A549 (cell line): Measurements from ENCODE around the gene FXYD7. TPM values are rescaled to one million over a fixed set of nuclear protein-coding genes. Genes with fewer than 3 reads are reported as not detected.

Experiments used
- ATAC-seq, 2 experiments: fragments of 200-7000 bp in 1 of 2; fragments of >200 bp in 1 of 2; cut with Nextera tagmentation in 1 of 2; cut with Tn5 transposase in 1 of 2; 3 replicates each; pipeline versions ENCODE4 v1.8.0 to v1.9.1; 2018 to 2020; ENCODE audit warnings: mild to moderate bottlenecking in 1 of 2, moderate library complexity in 1 of 2
- CTCF ChIA-PET: fragments of 300-600 bp; sonication (Branson Sonifier 250); formaldehyde crosslinking; extraction: SDS; loops from one replicate; lab custom pipeline; 2021; ENCODE audit warnings: antibody characterized with exemption, inconsistent platforms; lab: Yijun Ruan, JAX
- POLR2A ChIA-PET: fragments of 350-600 bp; formaldehyde crosslinking; extraction: SDS; loops from one replicate; lab custom pipeline; 2021; ENCODE audit warnings: antibody characterized with exemption, inconsistent platforms; lab: Yijun Ruan, JAX
- DNase-seq, 2 experiments: peaks; one replicate each; pipeline versions ENCODE4 v3.0.0 to v3.0.0-alpha.2; 2011 to 2016; ENCODE audit warnings: low read depth in 1 of 2, low spot score in 1 of 2
- FAIRE-seq: peaks from 2 replicates; lab custom pipeline; 2011; peaks lifted over from hg19 to GRCh38; lab: Jason Lieb, UNC
- H3K27ac ChIP-seq, 2 experiments: fragments of >200 bp; sonication (Bioruptor Twin); formaldehyde crosslinking; 3 replicates each; pipeline ENCODE4 v1.5.1; 2016 to 2017
- H3K4me1 ChIP-seq: fragments of >200 bp; sonication (Bioruptor Twin); formaldehyde crosslinking; 3 replicates; pipeline ENCODE4 v1.6.1; 2016
- H3K4me2 ChIP-seq: fragments of >200 bp; sonication (Bioruptor Twin); formaldehyde crosslinking; 3 replicates; pipeline ENCODE4 v1.6.1; 2016
- H3K4me3 ChIP-seq: fragments of >200 bp; sonication (Bioruptor Twin); formaldehyde crosslinking; 3 replicates; pipeline ENCODE4 v1.5.1; 2016
- H3K9me3 ChIP-seq: fragments of >200 bp; sonication (Bioruptor Twin); formaldehyde crosslinking; 3 replicates; pipeline ENCODE4 v1.6.1; 2016
- BHLHE40 ChIP-seq: IDR thresholded peaks from 2 replicates; pipeline ENCODE4 v1.6.1; 2012; ENCODE audit warnings: low read depth, low read length, inconsistent platforms
- CHD2 ChIP-seq: fragments of 150-350 bp; IDR thresholded peaks from 2 replicates; pipeline ENCODE4 v1.6.1; 2014; ENCODE audit warnings: low read length; ENCODE audit not compliant: partially characterized antibody
- EHMT2 ChIP-seq: fragments of 200-600 bp; sonication (generic); IDR thresholded peaks from 2 replicates; pipeline ENCODE4 v1.6.1; 2016; ENCODE audit warnings: antibody characterized with exemption, low read depth, mild to moderate bottlenecking, moderate library complexity
- ESRRA ChIP-seq: fragments of 150-350 bp; IDR thresholded peaks from 2 replicates; pipeline ENCODE4 v1.6.1; 2014; ENCODE audit warnings: mild to moderate bottlenecking, low read length, borderline replicate concordance
- KDM5A ChIP-seq: fragments of 200-600 bp; sonication (generic); IDR thresholded peaks from 2 replicates; pipeline ENCODE4 v1.6.1; 2016; ENCODE audit warnings: antibody characterized with exemption, mild to moderate bottlenecking
- MAZ ChIP-seq: fragments of 150-350 bp; IDR thresholded peaks from 2 replicates; pipeline ENCODE4 v1.6.1; 2014; ENCODE audit warnings: antibody characterized with exemption, low read depth, low read length, borderline replicate concordance
- NFE2L2 ChIP-seq: fragments of 150-350 bp; conservative IDR thresholded peaks from 2 replicates; pipeline ENCODE4 v1.6.1; 2014; ENCODE audit warnings: low read length
- RARB ChIP-seq: fragments of 250-450 bp; sonication (Bioruptor Pico); IDR thresholded peaks from 2 replicates; pipeline ENCODE4 v1.8.0; 2021; ENCODE audit warnings: mild to moderate bottlenecking, moderate library complexity
- RCOR1 ChIP-seq: fragments of 150-350 bp; IDR thresholded peaks from 2 replicates; pipeline ENCODE4 v1.6.1; 2014; ENCODE audit warnings: antibody characterized with exemption, low read length, low read depth
- RNF2 ChIP-seq: fragments of 200-600 bp; sonication (generic); IDR thresholded peaks from 2 replicates; pipeline ENCODE4 v1.6.1; 2016; ENCODE audit warnings: low read depth, mild to moderate bottlenecking, antibody characterized with exemption, moderate library complexity, borderline replicate concordance
- SREBF2 ChIP-seq: fragments of 450-650 bp; IDR thresholded peaks from 2 replicates; pipeline ENCODE4 v1.6.1; 2014; ENCODE audit warnings: mild to moderate bottlenecking, moderate library complexity
- ZC3H11A ChIP-seq: fragments of 450-650 bp; IDR thresholded peaks from 2 replicates; pipeline ENCODE4 v1.6.1; 2014; ENCODE audit warnings: antibody characterized with exemption, mild to moderate bottlenecking
- ZNF302 ChIP-seq: fragments of 250-450 bp; sonication (Bioruptor Pico); IDR thresholded peaks from 2 replicates; pipeline ENCODE4 v1.9.0; 2021; ENCODE audit warnings: inconsistent platforms, mild to moderate bottlenecking, moderate library complexity
- WGBS: methylation state at CpG from one replicate; pipeline ENCODE4 v1.1.6; 2017; ENCODE audit errors: missing lambda C conversion rate; 5-methylcytosine and 5-hydroxymethylcytosine counted together
- polyA plus RNA-seq, 4 experiments: library from polyadenylated mRNA; depleted of rRNA in 3 of 4; stranded (reverse); fragments of >200 nt; fragmentation: RNase III in 1 of 4; extraction: RNeasy Plus Mini Kit Qiagen cat#74134 plus additional on column Dnase treatment in 1 of 4; gene quantifications; 2 replicates in 3 of 4; 3 replicates in 1 of 4; pipeline ENCODE4 v1.2.3, GENCODE V29; 2011 to 2017
- TF ChIP-seq, protein P1 (sequence below): fragments of >200 bp; sonication (Bioruptor Twin); formaldehyde crosslinking; IDR thresholded peaks from 3 replicates; pipeline ENCODE4 v1.5.1; 2016
- TF ChIP-seq, protein P2 (sequence below): fragments of >200 bp; sonication (Bioruptor Twin); formaldehyde crosslinking; IDR thresholded peaks from 2 replicates; pipeline ENCODE4 v1.6.1; 2016
- TF ChIP-seq, protein P3 (sequence below): IDR thresholded peaks from 2 replicates; pipeline ENCODE4 v1.6.1; 2012
- TF ChIP-seq, protein P4 (sequence below): fragments of >200 bp; sonication (Bioruptor Twin); formaldehyde crosslinking; IDR thresholded peaks from 3 replicates; pipeline ENCODE4 v1.6.1; 2016
- TF ChIP-seq, protein P5 (sequence below): fragments of 250-450 bp; sonication (Bioruptor Pico); IDR thresholded peaks from 2 replicates; pipeline ENCODE4 v1.5.0; 2020; ENCODE audit warnings: low read depth, mild to moderate bottlenecking, moderate library complexity
- TF ChIP-seq, protein P6 (sequence below): fragments of 450-650 bp; IDR thresholded peaks from 2 replicates; pipeline ENCODE4 v1.6.1; 2014; ENCODE audit warnings: antibody characterized with exemption
- TF ChIP-seq, protein P7 (sequence below): fragments of 200-600 bp; sonication (generic); IDR thresholded peaks from 2 replicates; pipeline ENCODE4 v1.6.1; 2016; ENCODE audit warnings: antibody characterized with exemption, mild to moderate bottlenecking, moderate library complexity

FXYD7 gene
- polyA plus RNA-seq, 2 of the 4 experiments (the other 2 are of a cell fraction), result not detected

DNA sequence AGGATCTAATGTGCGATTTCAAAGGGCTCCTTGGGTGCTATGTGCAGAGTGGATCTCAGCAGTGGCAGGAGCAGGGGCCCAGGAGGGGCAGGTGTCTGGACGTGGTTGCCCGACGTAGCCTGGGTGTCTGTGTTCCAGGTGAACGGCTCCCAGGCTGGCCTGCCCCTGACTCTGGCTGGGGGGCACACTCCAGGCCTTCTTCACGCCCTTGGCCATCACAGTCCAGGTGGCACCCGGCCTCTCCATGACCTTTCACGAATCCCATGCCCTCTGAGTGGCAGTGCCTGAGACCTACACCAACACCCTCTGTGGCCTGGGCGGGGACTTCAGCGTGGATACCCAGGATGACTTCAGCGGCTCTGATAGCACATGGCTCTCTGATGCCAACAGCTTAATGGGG lies 38.7 kb upstream of the FXYD7 start:
- peaks cover 6% of the 10 kb centered on the region; the same call in 1 of the 3 replicates for H3K9me3 ChIP-seq
- TF ChIP-seq ZC3H11A (no peak), RCOR1 (no peak), EHMT2 (no peak), RARB (CRISPR knock-in tag) (no peak), SREBF2 (no peak), RNF2 (no peak), KDM5A (no peak), NFE2L2 (no peak), CHD2 (no peak), BHLHE40 (no peak), MAZ (no peak), ZNF302 (CRISPR knock-in tag) (no peak), ESRRA (no peak)
- TF ChIP-seq, protein P1, sequence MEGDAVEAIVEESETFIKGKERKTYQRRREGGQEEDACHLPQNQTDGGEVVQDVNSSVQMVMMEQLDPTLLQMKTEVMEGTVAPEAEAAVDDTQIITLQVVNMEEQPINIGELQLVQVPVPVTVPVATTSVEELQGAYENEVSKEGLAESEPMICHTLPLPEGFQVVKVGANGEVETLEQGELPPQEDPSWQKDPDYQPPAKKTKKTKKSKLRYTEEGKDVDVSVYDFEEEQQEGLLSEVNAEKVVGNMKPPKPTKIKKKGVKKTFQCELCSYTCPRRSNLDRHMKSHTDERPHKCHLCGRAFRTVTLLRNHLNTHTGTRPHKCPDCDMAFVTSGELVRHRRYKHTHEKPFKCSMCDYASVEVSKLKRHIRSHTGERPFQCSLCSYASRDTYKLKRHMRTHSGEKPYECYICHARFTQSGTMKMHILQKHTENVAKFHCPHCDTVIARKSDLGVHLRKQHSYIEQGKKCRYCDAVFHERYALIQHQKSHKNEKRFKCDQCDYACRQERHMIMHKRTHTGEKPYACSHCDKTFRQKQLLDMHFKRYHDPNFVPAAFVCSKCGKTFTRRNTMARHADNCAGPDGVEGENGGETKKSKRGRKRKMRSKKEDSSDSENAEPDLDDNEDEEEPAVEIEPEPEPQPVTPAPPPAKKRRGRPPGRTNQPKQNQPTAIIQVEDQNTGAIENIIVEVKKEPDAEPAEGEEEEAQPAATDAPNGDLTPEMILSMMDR, result no peak
- TF ChIP-seq, protein P2, sequence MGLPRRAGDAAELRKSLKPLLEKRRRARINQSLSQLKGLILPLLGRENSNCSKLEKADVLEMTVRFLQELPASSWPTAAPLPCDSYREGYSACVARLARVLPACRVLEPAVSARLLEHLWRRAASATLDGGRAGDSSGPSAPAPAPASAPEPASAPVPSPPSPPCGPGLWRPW, result no peak
- TF ChIP-seq, protein P3, sequence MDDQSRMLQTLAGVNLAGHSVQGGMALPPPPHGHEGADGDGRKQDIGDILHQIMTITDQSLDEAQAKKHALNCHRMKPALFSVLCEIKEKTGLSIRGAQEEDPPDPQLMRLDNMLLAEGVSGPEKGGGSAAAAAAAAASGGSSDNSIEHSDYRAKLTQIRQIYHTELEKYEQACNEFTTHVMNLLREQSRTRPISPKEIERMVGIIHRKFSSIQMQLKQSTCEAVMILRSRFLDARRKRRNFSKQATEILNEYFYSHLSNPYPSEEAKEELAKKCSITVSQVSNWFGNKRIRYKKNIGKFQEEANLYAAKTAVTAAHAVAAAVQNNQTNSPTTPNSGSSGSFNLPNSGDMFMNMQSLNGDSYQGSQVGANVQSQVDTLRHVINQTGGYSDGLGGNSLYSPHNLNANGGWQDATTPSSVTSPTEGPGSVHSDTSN, result no peak
- TF ChIP-seq, protein P4, sequence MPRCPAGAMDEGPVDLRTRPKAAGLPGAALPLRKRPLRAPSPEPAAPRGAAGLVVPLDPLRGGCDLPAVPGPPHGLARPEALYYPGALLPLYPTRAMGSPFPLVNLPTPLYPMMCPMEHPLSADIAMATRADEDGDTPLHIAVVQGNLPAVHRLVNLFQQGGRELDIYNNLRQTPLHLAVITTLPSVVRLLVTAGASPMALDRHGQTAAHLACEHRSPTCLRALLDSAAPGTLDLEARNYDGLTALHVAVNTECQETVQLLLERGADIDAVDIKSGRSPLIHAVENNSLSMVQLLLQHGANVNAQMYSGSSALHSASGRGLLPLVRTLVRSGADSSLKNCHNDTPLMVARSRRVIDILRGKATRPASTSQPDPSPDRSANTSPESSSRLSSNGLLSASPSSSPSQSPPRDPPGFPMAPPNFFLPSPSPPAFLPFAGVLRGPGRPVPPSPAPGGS, result no peak
- TF ChIP-seq, protein P5, sequence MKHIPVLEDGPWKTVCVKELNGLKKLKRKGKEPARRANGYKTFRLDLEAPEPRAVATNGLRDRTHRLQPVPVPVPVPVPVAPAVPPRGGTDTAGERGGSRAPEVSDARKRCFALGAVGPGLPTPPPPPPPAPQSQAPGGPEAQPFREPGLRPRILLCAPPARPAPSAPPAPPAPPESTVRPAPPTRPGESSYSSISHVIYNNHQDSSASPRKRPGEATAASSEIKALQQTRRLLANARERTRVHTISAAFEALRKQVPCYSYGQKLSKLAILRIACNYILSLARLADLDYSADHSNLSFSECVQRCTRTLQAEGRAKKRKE (CRISPR knock-in tag), result no peak
- TF ChIP-seq, protein P6, sequence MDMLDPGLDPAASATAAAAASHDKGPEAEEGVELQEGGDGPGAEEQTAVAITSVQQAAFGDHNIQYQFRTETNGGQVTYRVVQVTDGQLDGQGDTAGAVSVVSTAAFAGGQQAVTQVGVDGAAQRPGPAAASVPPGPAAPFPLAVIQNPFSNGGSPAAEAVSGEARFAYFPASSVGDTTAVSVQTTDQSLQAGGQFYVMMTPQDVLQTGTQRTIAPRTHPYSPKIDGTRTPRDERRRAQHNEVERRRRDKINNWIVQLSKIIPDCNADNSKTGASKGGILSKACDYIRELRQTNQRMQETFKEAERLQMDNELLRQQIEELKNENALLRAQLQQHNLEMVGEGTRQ, result no peak
- TF ChIP-seq, protein P7, sequence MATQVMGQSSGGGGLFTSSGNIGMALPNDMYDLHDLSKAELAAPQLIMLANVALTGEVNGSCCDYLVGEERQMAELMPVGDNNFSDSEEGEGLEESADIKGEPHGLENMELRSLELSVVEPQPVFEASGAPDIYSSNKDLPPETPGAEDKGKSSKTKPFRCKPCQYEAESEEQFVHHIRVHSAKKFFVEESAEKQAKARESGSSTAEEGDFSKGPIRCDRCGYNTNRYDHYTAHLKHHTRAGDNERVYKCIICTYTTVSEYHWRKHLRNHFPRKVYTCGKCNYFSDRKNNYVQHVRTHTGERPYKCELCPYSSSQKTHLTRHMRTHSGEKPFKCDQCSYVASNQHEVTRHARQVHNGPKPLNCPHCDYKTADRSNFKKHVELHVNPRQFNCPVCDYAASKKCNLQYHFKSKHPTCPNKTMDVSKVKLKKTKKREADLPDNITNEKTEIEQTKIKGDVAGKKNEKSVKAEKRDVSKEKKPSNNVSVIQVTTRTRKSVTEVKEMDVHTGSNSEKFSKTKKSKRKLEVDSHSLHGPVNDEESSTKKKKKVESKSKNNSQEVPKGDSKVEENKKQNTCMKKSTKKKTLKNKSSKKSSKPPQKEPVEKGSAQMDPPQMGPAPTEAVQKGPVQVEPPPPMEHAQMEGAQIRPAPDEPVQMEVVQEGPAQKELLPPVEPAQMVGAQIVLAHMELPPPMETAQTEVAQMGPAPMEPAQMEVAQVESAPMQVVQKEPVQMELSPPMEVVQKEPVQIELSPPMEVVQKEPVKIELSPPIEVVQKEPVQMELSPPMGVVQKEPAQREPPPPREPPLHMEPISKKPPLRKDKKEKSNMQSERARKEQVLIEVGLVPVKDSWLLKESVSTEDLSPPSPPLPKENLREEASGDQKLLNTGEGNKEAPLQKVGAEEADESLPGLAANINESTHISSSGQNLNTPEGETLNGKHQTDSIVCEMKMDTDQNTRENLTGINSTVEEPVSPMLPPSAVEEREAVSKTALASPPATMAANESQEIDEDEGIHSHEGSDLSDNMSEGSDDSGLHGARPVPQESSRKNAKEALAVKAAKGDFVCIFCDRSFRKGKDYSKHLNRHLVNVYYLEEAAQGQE, result no peak
- POLR2A ChIA-PET, result no interaction called here
- no peak overlapping the region for H3K4me2 ChIP-seq
- DNase-seq, result no peak
- H3K4me3 ChIP-seq, result no peak overlapping the region
- 65% methylated on average over 11 of the region's 11 CpGs for WGBS
- CTCF ChIA-PET, result interaction anchor here (0.9 to 2.4 kb wide), 8 partner anchors 11 to 465 kb away, joined by 3 to 9 read pairs (median 4); no protein-coding TSS in a partner anchor
- H3K4me1 ChIP-seq, result peaks cover under 1% of the 10 kb centered on the region; the same call in 1 of the 3 replicates
- ATAC-seq, result peak in 1 of 2 experiments; percentile 13; a peak in 1 of 6 replicates
- FAIRE-seq, result no peak
- no peak overlapping the region for H3K27ac ChIP-seq
